HK-2 (cell line): Measurements from ENCODE around the gene FOXP1.

Experiments
- DNase-seq: peaks from one replicate; pipeline ENCODE4 v3.0.0-alpha.2; 2018; ENCODE audit not compliant: unreplicated experiment

Gene FOXP1

GRCh38 chr3:71210257-71211007, 373.1 kb downstream of the FOXP1 start:
- DNase-seq = no peak

GRCh38 chr3:71208211-71209095, 375.1 kb downstream of the FOXP1 start:
- no peak for DNase-seq

GRCh38 chr3:71207632-71208031, 375.9 kb downstream of the FOXP1 start:
- no peak for DNase-seq

- DNase-seq = no peak
Measured at GRCh38 chr3:71206305-71207165, 377.0 kb downstream of the FOXP1 start.

- DNase-seq = no peak
Measured at GRCh38 chr3:71203727-71204488, 379.6 kb downstream of the FOXP1 start.

- DNase-seq = no peak
Measured at GRCh38 chr3:71202848-71203533, 380.5 kb downstream of the FOXP1 start.

- no peak for DNase-seq
Measured at GRCh38 chr3:71201939-71202338, 381.6 kb downstream of the FOXP1 start.

- DNase-seq = no peak
Measured at GRCh38 chr3:71197841-71198565, 385.5 kb downstream of the FOXP1 start.

- DNase-seq = no peak
Measured at GRCh38 chr3:71195492-71195891, 388.0 kb downstream of the FOXP1 start.

- DNase-seq = no peak
Measured at GRCh38 chr3:71194785-71195184, 388.7 kb downstream of the FOXP1 start.

- no peak for DNase-seq
Measured at GRCh38 chr3:71191031-71191482, 392.5 kb downstream of the FOXP1 start.

GRCh38 chr3:71189480-71189879, 394.0 kb downstream of the FOXP1 start:
- DNase-seq = no peak

GRCh38 chr3:71187715-71188114, 395.8 kb downstream of the FOXP1 start:
- no peak for DNase-seq

- no peak for DNase-seq
Measured at GRCh38 chr3:71186801-71187200, 396.7 kb downstream of the FOXP1 start.

GRCh38 chr3:71185733-71186455, 397.6 kb downstream of the FOXP1 start:
- DNase-seq = no peak

GRCh38 chr3:71184252-71184651, 399.3 kb downstream of the FOXP1 start:
- DNase-seq = no peak

- DNase-seq = no peak
Measured at GRCh38 chr3:71183549-71183948, 400.0 kb downstream of the FOXP1 start.

- no peak for DNase-seq
Measured at GRCh38 chr3:71180524-71180923, 403.0 kb downstream of the FOXP1 start.

GRCh38 chr3:71177375-71177774, 406.2 kb downstream of the FOXP1 start:
- no peak for DNase-seq
